ENCODE measurements around the gene MAPK8. TPM values are rescaled to one million over a fixed set of nuclear protein-coding genes. Genes with fewer than 3 reads are reported as not detected.

Gene MAPK8
- total RNA-seq, 1 experiment from 2014 or later, result 111 TPM

DNA sequence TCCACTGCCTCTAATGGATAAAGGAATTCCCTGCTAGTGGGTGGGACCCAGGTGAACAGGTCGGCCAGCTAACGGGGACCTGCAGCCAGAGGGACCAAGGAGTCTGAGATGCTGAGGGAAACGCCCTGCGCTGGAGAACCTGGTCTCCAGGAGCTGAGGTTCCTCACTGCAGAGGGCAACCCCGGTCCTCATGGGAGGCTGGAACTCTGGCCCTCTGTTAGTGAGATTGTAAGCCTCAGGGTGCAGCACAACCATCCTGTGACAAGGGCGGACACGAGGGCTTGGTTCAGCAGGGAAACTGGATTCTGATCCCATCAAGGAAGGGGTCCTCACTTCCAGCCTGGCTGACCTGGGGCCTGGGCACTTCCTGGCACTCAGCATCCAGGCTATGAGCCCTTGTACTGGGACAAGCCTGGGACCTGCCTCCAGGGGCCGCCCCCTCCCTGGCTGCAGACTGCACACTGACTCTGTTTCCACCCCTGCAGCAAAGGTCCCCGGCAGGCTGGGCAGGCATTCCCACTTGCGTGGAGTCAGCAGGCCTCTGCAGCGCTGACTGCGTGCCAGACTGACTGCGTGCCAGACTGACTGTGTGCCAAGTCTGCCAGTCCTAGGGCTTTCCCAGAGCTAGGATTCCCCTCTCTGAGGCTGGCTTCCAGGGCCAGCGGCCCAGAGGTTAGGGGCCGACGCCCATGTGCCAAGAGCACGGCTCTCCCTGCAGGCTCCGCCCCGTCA is 143.2 kb downstream of the MAPK8 start:
- Histone ChIP-seq H3K4me3 (no peak overlapping the region), H3K27ac (no peak overlapping the region), H3K4me1 (replicated peaks) (no peaks in the 10 kb centered on the region), H3K9me3 (replicated peaks) (no peaks in the 10 kb centered on the region), H3K36me3 (no peaks in the 10 kb centered on the region), H3K27me3 (replicated peaks) (no peaks in the 10 kb centered on the region)
- DNase-seq (ENCODE audit: low read depth in 1 of 2, low spot score in 2 of 2), result peak in 1 of 2 experiments; percentile 40

DNA sequence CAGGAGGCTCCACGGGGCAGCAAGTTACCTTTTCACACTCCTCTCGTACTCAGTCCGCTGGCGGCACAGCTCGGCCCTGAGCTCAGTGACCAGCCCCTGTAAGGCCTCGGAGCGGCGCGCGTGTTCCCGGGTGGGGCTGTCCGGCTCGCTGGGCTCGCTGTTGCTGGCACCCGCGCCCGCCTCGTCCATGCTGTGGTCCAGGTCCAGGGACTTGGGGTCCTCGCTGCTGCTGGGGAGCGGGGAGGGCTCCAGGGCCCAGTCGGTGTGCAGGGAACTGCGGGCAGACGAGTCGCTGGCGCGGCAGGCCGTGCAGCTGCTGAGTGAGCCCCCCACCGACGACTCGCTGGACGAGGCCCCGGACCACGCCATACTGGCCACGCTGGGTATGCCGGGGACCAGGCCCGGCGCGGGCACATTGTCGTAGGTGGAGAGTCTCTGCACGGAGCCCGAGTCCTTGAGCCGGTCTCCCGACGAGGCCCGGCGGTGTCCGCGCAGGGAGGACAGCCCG is 143.8 kb downstream of the MAPK8 start:
- DNase-seq (ENCODE audit: low read depth in 1 of 2, low spot score in 2 of 2), result peak in 1 of 2 experiments; percentile 40
- Histone ChIP-seq H3K4me3 (no peak overlapping the region), H3K36me3 (no peaks in the 10 kb centered on the region), H3K4me1 (replicated peaks) (no peaks in the 10 kb centered on the region), H3K27ac (no peak overlapping the region), H3K9me3 (replicated peaks) (no peaks in the 10 kb centered on the region), H3K27me3 (replicated peaks) (no peaks in the 10 kb centered on the region)

DNA sequence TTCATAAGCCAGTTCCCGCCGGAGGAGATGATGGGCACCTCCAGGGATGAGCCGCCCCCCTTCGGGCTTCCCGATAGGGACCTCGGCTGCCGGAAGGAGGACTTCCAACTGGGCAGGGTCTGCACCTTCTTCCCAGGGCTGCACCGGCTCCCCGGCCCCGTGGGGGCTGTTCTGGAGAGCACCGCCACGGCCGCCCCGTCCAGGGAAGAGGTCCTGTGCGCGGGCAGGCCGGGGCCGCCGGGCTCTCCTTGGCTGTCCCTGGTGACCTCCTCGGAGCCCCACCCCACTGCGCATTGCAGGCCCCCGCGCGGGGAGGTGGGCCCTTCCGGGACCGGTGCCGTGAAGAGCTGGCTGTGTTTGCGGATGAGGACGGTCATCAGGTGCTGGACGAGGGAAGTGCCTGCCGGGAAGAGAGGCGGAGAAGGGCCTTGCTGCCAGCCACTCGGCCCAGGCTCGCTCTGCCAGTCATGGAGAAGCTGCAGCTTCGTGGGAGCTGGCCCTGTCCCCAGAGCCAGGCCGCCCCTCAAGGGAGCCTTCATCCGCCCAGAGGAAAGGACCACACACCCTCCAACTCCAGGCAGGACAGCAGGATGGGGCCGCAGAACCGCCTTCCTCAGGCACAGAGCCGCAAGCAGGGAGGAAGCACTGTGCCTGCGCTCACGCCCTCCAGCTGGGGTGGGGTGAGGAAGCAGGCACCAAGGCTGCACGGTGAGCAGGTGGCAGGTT is 144.4 kb downstream of the MAPK8 start:
- no peaks in the 10 kb centered on the region for H3K9me3 ChIP-seq (replicated peaks)
- DNase-seq (ENCODE audit: low read depth in 1 of 2, low spot score in 2 of 2), result peak in 1 of 2 experiments; percentile 38
- no peak overlapping the region for H3K4me3 ChIP-seq
- H3K36me3 ChIP-seq, result no peaks in the 10 kb centered on the region
- no peaks in the 10 kb centered on the region for H3K4me1 ChIP-seq (replicated peaks)
- H3K27ac ChIP-seq, result no peak overlapping the region
- H3K27me3 ChIP-seq (replicated peaks), result no peaks in the 10 kb centered on the region

DNA sequence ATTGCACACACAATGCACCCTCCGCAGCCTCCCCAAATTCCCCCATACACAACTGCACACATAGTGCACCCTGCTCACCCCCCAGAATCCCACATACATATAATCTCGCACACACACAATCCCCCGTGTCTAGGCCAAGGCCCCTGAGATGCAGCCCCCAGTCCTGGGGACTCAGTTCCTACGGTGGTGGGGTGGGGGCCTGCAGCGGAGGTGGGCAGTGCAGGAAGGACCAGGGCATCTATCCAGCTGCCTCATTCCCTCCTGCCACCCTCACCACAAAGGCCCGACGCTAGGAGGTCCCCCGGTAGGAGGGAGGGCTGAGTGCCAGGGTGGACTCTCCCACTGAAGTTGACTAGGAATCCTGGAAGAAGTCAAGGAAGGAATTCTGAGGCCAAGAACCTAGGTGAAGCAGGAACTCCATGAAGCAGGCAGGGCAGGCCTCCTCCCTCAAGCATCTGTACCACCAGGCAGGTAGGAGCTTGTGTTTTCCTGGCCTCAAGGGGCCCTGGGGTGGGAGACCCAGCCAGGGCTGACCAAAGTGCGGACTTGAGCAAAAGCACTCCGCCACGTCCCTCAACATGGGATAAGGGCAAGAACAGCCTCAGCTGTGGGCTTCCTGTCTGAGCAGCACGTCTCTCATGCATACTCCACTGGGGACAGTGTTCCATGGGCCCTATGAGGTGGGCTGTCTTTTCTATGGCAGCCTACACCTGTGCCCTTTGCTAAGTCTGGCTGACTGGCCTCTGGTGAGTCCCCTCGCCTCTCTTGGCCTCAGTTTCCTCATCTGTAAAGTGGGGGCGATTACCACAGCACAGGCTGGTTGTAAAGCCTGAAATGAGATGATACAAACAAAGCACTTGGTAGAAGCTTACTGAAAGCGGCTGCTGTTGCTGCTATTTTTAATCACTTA is 145.7 kb downstream of the MAPK8 start:
- peak in 1 of 2 experiments; percentile 33 for DNase-seq (ENCODE audit: low read depth in 1 of 2, low spot score in 2 of 2)
- Histone ChIP-seq H3K27ac (no peak overlapping the region), H3K27me3 (replicated peaks) (no peaks in the 10 kb centered on the region), H3K9me3 (replicated peaks) (no peaks in the 10 kb centered on the region), H3K36me3 (no peaks in the 10 kb centered on the region), H3K4me1 (replicated peaks) (no peaks in the 10 kb centered on the region), H3K4me3 (no peak overlapping the region)

DNA sequence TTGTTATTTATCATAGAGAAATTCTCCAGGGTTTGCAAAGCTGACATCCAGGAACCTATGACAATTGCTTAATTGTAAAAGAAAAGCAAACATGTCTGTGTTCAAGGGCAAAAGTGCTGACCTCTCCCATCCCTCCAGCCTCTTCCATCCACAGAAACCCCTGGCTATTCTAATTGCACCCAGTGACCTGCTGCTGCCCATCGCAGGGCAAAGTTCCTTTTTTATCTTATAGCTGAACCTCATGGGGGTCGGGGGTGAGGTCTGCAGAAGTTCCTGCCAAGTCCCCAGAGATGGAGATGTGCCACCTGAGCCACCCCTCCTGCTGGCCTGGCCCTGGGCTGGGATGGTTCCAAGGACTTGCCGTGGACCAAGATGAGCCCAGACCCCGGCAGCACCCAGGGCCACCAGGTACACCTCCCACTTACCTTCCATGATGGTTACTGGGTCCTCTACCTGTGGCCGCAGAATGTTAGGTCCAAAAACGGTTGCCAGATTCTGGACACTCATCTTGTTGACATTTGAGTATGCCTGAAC is 146.5 kb downstream of the MAPK8 start:
- H3K27me3 ChIP-seq (replicated peaks), result no peaks in the 10 kb centered on the region
- H3K4me1 ChIP-seq (replicated peaks), result no peaks in the 10 kb centered on the region
- no peak overlapping the region for H3K4me3 ChIP-seq
- H3K36me3 ChIP-seq, result no peaks in the 10 kb centered on the region
- DNase-seq (ENCODE audit: low read depth in 1 of 2, low spot score in 2 of 2), result peak in 1 of 2 experiments; percentile 33
- no peak overlapping the region for H3K27ac ChIP-seq
- no peaks in the 10 kb centered on the region for H3K9me3 ChIP-seq (replicated peaks)

DNA sequence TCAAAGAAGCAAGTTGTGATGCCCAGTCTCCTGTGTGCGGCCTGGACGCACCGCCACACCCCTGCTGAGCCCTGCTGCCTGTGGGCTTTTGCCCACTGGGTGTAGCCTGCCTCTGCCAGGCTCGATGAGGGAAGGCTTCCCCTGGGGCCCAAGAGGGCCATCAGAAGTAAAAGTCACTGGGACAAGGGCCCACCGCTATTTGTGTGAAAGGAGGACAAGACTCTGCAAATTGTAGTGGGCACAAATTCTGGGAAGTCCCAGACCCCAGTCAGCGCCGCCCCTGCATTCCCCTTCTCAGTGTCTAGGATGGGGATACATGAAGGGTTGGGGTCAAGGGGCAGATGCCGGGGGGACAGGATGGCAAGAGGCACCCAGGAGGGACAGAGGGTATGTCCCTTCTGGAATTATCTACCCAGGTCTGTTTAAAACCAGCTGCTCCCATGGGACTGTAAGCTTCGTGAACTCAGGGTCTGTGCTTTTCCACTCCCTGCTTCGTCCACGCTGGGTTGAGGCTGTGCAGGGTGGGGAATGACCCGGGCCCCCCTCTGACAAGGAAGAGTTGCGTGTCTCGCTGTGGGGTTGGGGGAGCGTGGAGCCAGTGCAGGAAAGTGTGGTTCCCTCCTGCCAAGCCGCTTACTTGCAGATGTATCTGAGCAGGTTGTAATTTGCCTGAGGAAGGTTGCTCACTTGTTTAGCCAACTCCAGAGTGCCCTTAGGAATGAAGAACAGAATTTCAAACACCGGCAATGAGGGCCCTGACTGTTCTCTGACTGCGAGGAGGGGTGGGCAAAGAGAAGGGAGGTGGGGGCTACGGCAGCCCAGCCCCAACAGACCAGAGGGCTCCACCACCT is 147.2 kb downstream of the MAPK8 start:
- no peaks in the 10 kb centered on the region for H3K4me1 ChIP-seq (replicated peaks)
- H3K9me3 ChIP-seq (replicated peaks), result no peaks in the 10 kb centered on the region
- no peaks in the 10 kb centered on the region for H3K27me3 ChIP-seq (replicated peaks)
- no peak overlapping the region for H3K27ac ChIP-seq
- H3K36me3 ChIP-seq, result no peaks in the 10 kb centered on the region
- peak in 1 of 2 experiments; percentile 36 for DNase-seq (ENCODE audit: low read depth in 1 of 2, low spot score in 2 of 2)
- H3K4me3 ChIP-seq, result no peak overlapping the region

DNA sequence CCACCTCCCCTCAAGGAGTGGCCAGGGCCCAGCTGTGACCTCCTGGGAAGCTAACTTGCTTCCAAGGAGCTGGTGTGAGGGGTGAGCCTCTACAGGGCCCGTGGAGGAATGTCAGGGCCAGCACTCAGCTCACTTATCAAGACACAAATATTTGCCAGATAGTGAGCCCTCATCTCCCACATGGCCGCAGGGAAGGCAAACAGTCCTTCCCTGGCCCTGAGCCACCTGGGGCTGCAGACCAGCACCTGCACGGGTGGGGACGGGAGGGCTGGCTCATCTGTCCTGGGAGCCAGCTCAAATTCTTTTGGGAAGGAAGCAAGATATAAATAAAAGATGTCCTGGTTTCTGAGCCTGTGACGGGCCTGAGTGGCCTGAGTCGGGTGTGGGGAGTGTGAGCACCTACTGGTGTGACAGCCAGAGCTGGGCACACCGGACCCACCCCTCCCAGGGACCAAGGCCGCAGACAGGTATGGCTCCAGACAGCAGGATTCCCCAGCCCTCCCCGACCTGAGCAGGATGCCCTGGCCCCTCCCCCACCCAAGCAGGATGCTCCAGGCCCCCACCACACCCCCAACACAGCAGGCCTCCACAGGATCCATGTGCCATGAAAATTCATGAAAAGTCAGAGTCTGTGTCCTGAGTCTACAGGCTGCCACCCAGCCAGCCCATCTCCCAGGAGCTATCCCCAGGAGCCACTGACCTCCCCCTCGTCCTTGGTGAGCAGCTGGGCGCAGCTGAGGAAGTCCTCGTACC is 148.0 kb downstream of the MAPK8 start:
- Histone ChIP-seq H3K4me1 (replicated peaks) (no peaks in the 10 kb centered on the region), H3K27ac (no peak overlapping the region), H3K36me3 (no peaks in the 10 kb centered on the region), H3K4me3 (no peak overlapping the region), H3K27me3 (replicated peaks) (no peaks in the 10 kb centered on the region), H3K9me3 (replicated peaks) (no peaks in the 10 kb centered on the region)
- peak in 1 of 2 experiments; percentile 37 for DNase-seq (ENCODE audit: low read depth in 1 of 2, low spot score in 2 of 2)

DNA sequence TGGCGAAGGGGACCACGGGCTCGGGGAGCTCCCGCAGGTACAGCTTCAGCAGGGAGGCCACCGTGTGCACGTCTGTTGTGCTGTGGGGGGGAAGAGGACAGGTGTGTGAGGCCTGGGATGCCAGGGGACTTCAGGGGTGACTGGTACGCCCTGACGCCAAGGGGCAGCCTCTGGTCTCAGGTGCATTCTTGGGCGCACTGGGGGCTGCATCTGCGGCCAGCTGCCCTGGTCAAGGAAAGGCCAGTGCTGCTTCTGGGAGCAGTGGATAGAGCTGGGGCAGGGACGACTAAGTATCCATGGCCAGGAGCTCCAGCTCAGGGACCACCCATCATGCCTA is 148.5 kb downstream of the MAPK8 start:
- no peak overlapping the region for H3K4me3 ChIP-seq
- no peak overlapping the region for H3K27ac ChIP-seq
- no peaks in the 10 kb centered on the region for H3K27me3 ChIP-seq (replicated peaks)
- no peaks in the 10 kb centered on the region for H3K36me3 ChIP-seq
- no peaks in the 10 kb centered on the region for H3K4me1 ChIP-seq (replicated peaks)
- peak in 1 of 2 experiments; percentile 31 for DNase-seq (ENCODE audit: low read depth in 1 of 2, low spot score in 2 of 2)
- no peaks in the 10 kb centered on the region for H3K9me3 ChIP-seq (replicated peaks)

DNA sequence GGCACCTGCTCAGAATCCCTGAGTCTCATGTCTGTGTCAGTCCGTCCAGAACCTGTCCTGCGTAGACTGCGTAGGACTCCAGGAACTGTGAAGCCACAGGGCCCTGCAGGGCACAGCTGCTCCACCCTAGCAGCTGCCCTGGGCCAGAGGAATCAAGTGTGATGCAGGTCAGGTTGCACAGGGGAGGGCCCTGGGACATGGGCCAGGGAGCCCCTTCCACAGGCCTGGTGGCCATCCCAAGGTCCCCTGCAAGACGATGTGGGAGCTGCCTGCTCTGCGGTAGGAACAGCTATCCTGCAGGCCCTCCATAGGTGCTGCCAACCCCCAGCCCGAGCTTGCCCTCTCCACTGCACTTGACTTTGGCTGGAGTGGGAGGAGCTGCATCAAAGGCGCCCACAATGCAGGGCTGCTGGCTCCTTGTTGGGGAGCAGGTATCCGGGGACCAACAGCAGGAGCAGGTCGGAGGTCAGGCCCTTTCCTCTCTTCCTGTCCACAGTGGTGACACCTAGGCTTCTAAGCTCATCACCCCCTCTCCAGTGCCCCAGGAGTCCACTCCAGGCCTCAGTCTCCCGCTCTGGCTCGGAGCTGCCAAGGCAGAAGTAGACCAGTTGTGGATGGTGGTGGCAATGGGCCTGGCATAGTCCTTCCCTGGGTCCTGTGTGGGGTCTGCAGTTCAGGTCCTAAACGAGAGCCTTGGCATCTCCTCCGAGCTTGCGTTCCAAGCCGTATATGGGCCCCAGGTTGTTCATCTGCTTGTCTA is 149.1 kb downstream of the MAPK8 start:
- no peaks in the 10 kb centered on the region for H3K36me3 ChIP-seq
- H3K4me1 ChIP-seq (replicated peaks), result no peaks in the 10 kb centered on the region
- H3K27ac ChIP-seq, result no peak overlapping the region
- peak in 1 of 2 experiments; percentile 36 for DNase-seq (ENCODE audit: low read depth in 1 of 2, low spot score in 2 of 2)
- no peak overlapping the region for H3K4me3 ChIP-seq
- H3K9me3 ChIP-seq (replicated peaks), result no peaks in the 10 kb centered on the region
- H3K27me3 ChIP-seq (replicated peaks), result no peaks in the 10 kb centered on the region

DNA sequence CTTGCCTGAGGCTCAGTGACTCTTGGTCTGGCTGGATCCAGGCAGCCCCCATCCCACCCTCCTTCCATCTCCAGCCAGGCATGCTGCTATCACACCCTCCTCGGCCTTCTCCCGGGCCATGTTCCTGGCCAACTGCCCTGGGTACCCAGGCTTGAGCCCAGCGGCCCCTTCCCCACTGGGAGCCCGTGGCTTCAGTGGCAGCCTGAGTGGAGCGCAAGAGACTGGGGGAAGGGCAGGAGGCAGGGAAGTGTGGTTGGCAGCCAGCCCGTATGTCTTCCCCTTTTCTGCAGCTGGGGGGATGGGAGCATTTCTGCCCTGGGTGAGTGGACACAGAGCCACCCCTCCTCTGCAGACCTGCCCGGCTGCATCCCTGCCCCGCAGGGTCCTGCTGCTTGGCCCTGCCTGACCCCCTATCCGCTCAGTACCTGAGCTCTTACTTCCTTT is 149.9 kb downstream of the MAPK8 start:
- H3K4me3 ChIP-seq, result no peak overlapping the region
- no peaks in the 10 kb centered on the region for H3K36me3 ChIP-seq
- no peaks in the 10 kb centered on the region for H3K9me3 ChIP-seq (replicated peaks)
- no peak overlapping the region for H3K27ac ChIP-seq
- no peaks in the 10 kb centered on the region for H3K27me3 ChIP-seq (replicated peaks)
- DNase-seq (ENCODE audit: low read depth in 1 of 2, low spot score in 2 of 2), result peak in 1 of 2 experiments; percentile 36
- H3K4me1 ChIP-seq (replicated peaks), result no peaks in the 10 kb centered on the region

DNA sequence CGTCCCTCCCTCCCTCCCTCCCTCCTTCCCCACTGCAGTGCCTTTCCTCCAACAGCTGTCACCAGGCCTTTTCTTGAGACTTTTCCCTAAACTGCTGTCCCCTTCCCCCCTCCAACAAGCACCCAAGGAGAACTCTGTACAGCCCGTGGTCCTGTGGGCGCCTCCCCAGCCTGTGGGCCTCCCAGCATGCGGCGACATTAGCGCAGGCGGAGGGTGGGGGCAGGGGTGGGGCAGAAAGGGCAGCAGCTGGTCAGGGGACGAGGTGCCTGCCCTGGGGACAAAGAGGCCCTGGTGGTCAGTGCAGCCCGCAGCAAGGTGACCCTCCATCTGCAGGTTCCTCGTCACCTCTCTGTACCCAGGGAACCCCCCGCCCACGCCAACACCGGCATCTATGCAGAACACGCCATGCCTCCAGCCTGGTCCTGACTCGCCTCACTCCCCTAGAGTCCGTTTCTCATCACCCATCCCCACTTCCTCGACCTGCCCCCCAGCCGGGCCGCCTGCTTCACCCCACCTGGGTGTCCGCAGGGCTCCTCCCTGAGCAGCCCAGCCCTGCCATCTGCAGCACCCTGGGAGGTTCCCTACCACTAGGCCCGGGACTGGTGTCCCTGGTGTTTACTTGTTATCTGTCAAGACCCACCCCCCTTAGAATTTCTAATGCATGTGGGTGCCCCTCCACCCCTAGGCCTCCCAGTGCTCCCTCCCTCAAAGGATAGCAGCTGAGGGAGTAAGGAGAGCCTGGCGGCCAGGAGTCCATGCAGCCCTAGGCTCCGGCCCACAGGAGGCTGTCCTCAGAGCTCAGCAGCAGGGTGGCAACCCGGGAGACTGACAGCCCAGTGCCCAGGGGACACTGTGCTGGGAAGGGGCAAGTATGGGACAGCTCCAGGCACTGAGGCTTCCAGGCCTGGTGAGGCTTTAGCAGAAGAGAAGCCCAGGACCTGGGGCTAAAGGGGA is 150.6 kb downstream of the MAPK8 start:
- H3K27me3 ChIP-seq (replicated peaks), result no peaks in the 10 kb centered on the region
- no peaks in the 10 kb centered on the region for H3K36me3 ChIP-seq
- no peak overlapping the region for H3K4me3 ChIP-seq
- no peaks in the 10 kb centered on the region for H3K4me1 ChIP-seq (replicated peaks)
- no peaks in the 10 kb centered on the region for H3K9me3 ChIP-seq (replicated peaks)
- DNase-seq (ENCODE audit: low read depth in 1 of 2, low spot score in 2 of 2), result peak in 1 of 2 experiments; percentile 36
- no peak overlapping the region for H3K27ac ChIP-seq
